Measurements from ENCODE around the gene TRIM68.

The TRIM68 gene

GRCh38 chr11:4605057-4605456 lies 3.0 kb downstream of the TRIM68 start:
- ATAC-seq = no peak

GRCh38 chr11:4593739-4594138 lies 14.3 kb downstream of the TRIM68 start, which contains the start of gene OR52I1:
TSS of gene OR52I1 (plus strand) at chr11:4594039. CDS start at chr11:4594039, 0 bp downstream.
- no peak for ATAC-seq

- ATAC-seq = no peak
These were observed 19.0 kb downstream of the TRIM68 start for GRCh38 chr11:4589017-4589416.

GRCh38 chr11:4581443-4581842 lies 26.6 kb downstream of the TRIM68 start, which contains the start of gene OR52I2:
TSS of gene OR52I2 (plus strand) at chr11:4581743.
- ATAC-seq = no peak

- ATAC-seq = no peak
These were observed 27.9 kb downstream of the TRIM68 start for GRCh38 chr11:4580124-4580523.

GRCh38 chr11:4578624-4579023 lies 29.4 kb downstream of the TRIM68 start:
- no peak for ATAC-seq

- no peak for ATAC-seq
These were observed 30.3 kb downstream of the TRIM68 start for GRCh38 chr11:4577761-4578160.

- no peak for ATAC-seq
These were observed 31.2 kb downstream of the TRIM68 start for GRCh38 chr11:4576880-4577279.

- ATAC-seq = no peak
These were observed 39.0 kb downstream of the TRIM68 start for GRCh38 chr11:4569075-4569474.

GRCh38 chr11:4565371-4565770 lies 42.7 kb downstream of the TRIM68 start:
- ATAC-seq = no peak

- no peak for ATAC-seq
These were observed 47.6 kb downstream of the TRIM68 start for GRCh38 chr11:4560467-4560866.

- no peak for ATAC-seq
These were observed 48.2 kb downstream of the TRIM68 start for GRCh38 chr11:4559527-4560440.

GRCh38 chr11:4551346-4551979 lies 56.6 kb downstream of the TRIM68 start:
- ATAC-seq = no peak
